ENCODE results near the gene ZFP1. TPM values are rescaled to one million over a fixed set of nuclear protein-coding genes. Genes with fewer than 3 reads are reported as not detected.

The ZFP1 gene
- total and polyA plus RNA-seq, 2 experiments from 2014 or later, result 6.8 to 7.8 TPM

DNA sequence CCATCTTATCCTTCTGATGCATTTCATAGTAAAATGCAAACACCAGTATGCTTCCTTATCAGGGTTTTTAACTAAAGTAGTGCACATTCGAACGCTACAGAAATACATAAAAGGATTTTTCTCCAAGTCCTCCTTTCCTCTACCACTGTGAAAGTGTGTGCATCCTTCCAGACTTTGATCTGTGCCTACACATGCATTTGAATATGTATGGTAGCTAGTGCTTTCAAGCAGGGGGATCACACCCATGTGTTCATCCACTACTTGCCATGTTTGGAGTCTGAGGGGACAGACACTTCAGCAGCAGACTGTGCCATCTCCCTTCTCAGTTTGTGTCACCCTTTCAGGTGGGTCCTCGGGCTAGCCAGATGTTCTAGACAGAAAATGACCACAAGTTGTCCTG lies 46.7 kb upstream of the ZFP1 start:
- Histone ChIP-seq H3K9ac (no peak overlapping the region), H4K20me1 (ENCODE audit: insufficient read depth) (no peaks in the 10 kb centered on the region), H3K36me3 (ENCODE audit: low read depth) (no peaks in the 10 kb centered on the region), H3K4me3 (no peak overlapping the region), H3K4me1 (ENCODE audit: insufficient read depth) (peaks cover 3% of the 10 kb centered on the region), H3F3A (ENCODE audit: insufficient read depth) (no peaks in the 10 kb centered on the region), H2AFZ (no peak overlapping the region), H3K9me2 (ENCODE audit: insufficient read depth) (no peaks in the 10 kb centered on the region), H3K79me2 (ENCODE audit: insufficient read depth) (no peaks in the 10 kb centered on the region), H3K9me3 (ENCODE audit: low read depth) (no peaks in the 10 kb centered on the region), H3K27me3 (replicated peaks; ENCODE audit: insufficient read depth) (no peaks in the 10 kb centered on the region), H3K4me2 (ENCODE audit: unreplicated experiment) (no peak overlapping the region), H3K27ac (no peak overlapping the region)
- in situ Hi-C loops (cut with MboI), result no loop called here
- no peak for DNase-seq
- TF ChIP-seq EZH2phosphoT487 (IDR thresholded peaks at IDR 0.05; ENCODE audit: insufficient read depth, low read depth) (no peak), EZH2 (IDR thresholded peaks at IDR 0.05; ENCODE audit: insufficient read depth, poor library complexity, severe bottlenecking) (no peak)
- WGBS, 2 experiments (ENCODE audit: low coverage in 1 of 2, low lambda C conversion rate in 2 of 2, missing lambda C conversion rate in 2 of 2), result 96 to 98% methylated on average over 3 of the region's 3 CpGs

DNA sequence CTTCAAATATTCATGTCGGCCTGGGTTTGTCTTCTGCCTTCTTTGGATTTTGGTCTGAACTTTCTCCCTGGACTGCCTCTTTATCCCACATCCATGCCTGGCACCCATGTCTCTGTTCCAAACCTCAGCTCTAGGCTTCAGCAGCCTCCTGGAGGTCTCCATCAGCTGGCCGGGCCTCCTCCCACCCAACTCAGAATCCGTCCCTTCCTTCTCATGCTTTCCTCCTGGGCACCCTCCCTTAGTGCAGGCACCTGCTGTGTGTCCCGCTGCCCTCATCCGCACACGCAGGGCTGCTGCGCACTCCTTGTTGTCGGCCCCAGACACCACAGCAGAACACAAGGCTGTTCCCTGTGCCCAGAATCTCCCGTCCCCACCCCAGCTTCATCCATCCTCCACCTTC lies 45.7 kb upstream of the ZFP1 start:
- in situ Hi-C loops (cut with MboI), result no loop called here
- 90 to 98% methylated on average over 9 of the region's 9 CpGs for whole genome bisulfite sequencing, 2 experiments (ENCODE audit: low coverage in 1 of 2, low lambda C conversion rate in 2 of 2, missing lambda C conversion rate in 2 of 2)

DNA sequence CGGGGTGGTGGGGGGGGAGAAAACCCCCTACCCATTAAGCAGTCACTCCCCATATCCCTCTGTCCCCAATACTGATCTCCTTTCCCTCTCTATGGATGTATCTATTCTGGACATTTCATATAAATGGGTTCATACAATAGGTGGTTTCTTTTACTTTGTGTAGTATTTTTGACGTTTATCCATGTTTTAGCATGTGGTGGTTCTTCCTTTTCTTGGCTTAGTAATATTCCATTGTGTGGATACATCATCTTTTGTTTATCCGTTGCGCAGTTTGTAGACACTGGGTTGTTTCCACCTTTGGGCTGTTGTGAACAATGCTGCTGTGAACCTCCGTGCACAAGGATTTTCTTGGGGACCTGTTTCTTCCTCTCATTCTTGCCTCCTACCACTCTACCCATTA lies 44.3 kb upstream of the ZFP1 start:
- H4K20me1 ChIP-seq (ENCODE audit: insufficient read depth), result no peaks in the 10 kb centered on the region
- no peaks in the 10 kb centered on the region for H3K27me3 ChIP-seq (replicated peaks; ENCODE audit: insufficient read depth)
- no peak overlapping the region for H3K4me3 ChIP-seq
- H3K36me3 ChIP-seq (ENCODE audit: low read depth), result no peaks in the 10 kb centered on the region
- WGBS, 2 experiments (ENCODE audit: low coverage in 1 of 2, low lambda C conversion rate in 2 of 2, missing lambda C conversion rate in 2 of 2), result 81 to 83% methylated on average over 5 of the region's 5 CpGs
- H3K9me3 ChIP-seq (ENCODE audit: low read depth), result no peaks in the 10 kb centered on the region
- no peak for DNase-seq
- H3K27ac ChIP-seq, result no peak overlapping the region
- H3K4me2 ChIP-seq (ENCODE audit: unreplicated experiment), result no peak overlapping the region
- peaks cover 8% of the 10 kb centered on the region for H3K4me1 ChIP-seq (ENCODE audit: insufficient read depth)
- in situ Hi-C loops (cut with MboI), result no loop called here
- H3F3A ChIP-seq (ENCODE audit: insufficient read depth), result no peaks in the 10 kb centered on the region; the same call in 1 of the 2 replicates
- no peak overlapping the region for H3K9ac ChIP-seq
- no peak for TF ChIP-seq EZH2phosphoT487 (IDR thresholded peaks at IDR 0.05; ENCODE audit: insufficient read depth, low read depth)
- TF ChIP-seq EZH2 (IDR thresholded peaks at IDR 0.05; ENCODE audit: insufficient read depth, poor library complexity, severe bottlenecking), result no peak
- H3K79me2 ChIP-seq (ENCODE audit: insufficient read depth), result no peaks in the 10 kb centered on the region
- H2AFZ ChIP-seq, result no peak overlapping the region
- H3K9me2 ChIP-seq (ENCODE audit: insufficient read depth), result no peaks in the 10 kb centered on the region

More for the DNA sequence above, 45.7 kb upstream of the ZFP1 start:
- H3K79me2 ChIP-seq (ENCODE audit: insufficient read depth), result no peaks in the 10 kb centered on the region
- H3K4me2 ChIP-seq (ENCODE audit: unreplicated experiment), result no peak overlapping the region
- H4K20me1 ChIP-seq (ENCODE audit: insufficient read depth), result no peaks in the 10 kb centered on the region
- no peaks in the 10 kb centered on the region for H3K27me3 ChIP-seq (replicated peaks; ENCODE audit: insufficient read depth)
- no peak for DNase-seq
- H3K9ac ChIP-seq, result no peak overlapping the region
- H3K9me3 ChIP-seq (ENCODE audit: low read depth), result no peaks in the 10 kb centered on the region
- H3K4me1 ChIP-seq (ENCODE audit: insufficient read depth), result peaks cover 3% of the 10 kb centered on the region
- H3K36me3 ChIP-seq (ENCODE audit: low read depth), result no peaks in the 10 kb centered on the region
- H3K27ac ChIP-seq, result no peak overlapping the region
- no peak overlapping the region for H2AFZ ChIP-seq
- TF ChIP-seq EZH2phosphoT487 (IDR thresholded peaks at IDR 0.05; ENCODE audit: insufficient read depth, low read depth) (no peak), EZH2 (IDR thresholded peaks at IDR 0.05; ENCODE audit: insufficient read depth, poor library complexity, severe bottlenecking) (no peak)
- no peaks in the 10 kb centered on the region for H3K9me2 ChIP-seq (ENCODE audit: insufficient read depth)
- no peak overlapping the region for H3K4me3 ChIP-seq
- H3F3A ChIP-seq (ENCODE audit: insufficient read depth), result no peaks in the 10 kb centered on the region

DNA sequence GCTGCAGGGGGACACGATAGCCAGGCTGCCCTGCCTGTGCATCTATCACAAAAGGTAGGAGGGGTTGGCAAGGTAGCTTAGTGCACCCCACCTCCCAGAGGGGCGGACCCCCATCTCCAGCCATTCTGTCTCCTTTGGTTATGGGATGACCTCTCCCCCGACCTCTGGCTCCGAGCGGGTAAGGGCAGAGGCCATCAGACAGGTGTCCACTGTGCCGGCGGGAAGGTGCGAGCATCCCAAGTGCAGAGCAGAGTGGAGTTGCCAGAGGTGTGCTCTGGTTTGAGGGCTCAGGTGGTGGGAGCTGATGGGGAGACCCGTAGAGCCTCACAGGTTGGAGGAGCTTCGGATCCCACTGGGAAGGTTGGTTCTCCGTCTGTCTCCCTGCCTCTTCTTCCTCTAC lies 43.5 kb upstream of the ZFP1 start:
- Histone ChIP-seq H3K4me2 (ENCODE audit: unreplicated experiment) (no peak overlapping the region), H3K4me3 (no peak overlapping the region), H3K79me2 (ENCODE audit: insufficient read depth) (no peaks in the 10 kb centered on the region), H4K20me1 (ENCODE audit: insufficient read depth) (no peaks in the 10 kb centered on the region), H3K27me3 (replicated peaks; ENCODE audit: insufficient read depth) (no peaks in the 10 kb centered on the region), H3K9ac (no peak overlapping the region), H3K4me1 (ENCODE audit: insufficient read depth) (peaks cover 16% of the 10 kb centered on the region), H3K27ac (no peak overlapping the region), H3F3A (ENCODE audit: insufficient read depth) (peaks cover 6% of the 10 kb centered on the region), H3K9me3 (ENCODE audit: low read depth) (no peaks in the 10 kb centered on the region), H3K9me2 (ENCODE audit: insufficient read depth) (no peaks in the 10 kb centered on the region), H2AFZ (no peak overlapping the region), H3K36me3 (ENCODE audit: low read depth) (no peaks in the 10 kb centered on the region)
- 92 to 96% methylated on average over 11 of the region's 11 CpGs for WGBS, 2 experiments (ENCODE audit: low coverage in 1 of 2, low lambda C conversion rate in 2 of 2, missing lambda C conversion rate in 2 of 2)
- no peak for DNase-seq
- TF ChIP-seq EZH2 (IDR thresholded peaks at IDR 0.05; ENCODE audit: insufficient read depth, poor library complexity, severe bottlenecking), result no peak
- TF ChIP-seq EZH2phosphoT487 (IDR thresholded peaks at IDR 0.05; ENCODE audit: insufficient read depth, low read depth), result no peak
- in situ Hi-C loops (cut with MboI), result loop anchor here (5.0 kb wide), 1 partner anchor 103 kb away; no protein-coding TSS in a partner anchor
